ENCODE measurements around the gene STK32B. TPM values are rescaled to one million over a fixed set of nuclear protein-coding genes. Genes with fewer than 3 reads are reported as not detected.

Gene STK32B
- total and polyA plus RNA-seq, 9 donors: 0.35 to 3.0 (median 1.2) TPM

DNA sequence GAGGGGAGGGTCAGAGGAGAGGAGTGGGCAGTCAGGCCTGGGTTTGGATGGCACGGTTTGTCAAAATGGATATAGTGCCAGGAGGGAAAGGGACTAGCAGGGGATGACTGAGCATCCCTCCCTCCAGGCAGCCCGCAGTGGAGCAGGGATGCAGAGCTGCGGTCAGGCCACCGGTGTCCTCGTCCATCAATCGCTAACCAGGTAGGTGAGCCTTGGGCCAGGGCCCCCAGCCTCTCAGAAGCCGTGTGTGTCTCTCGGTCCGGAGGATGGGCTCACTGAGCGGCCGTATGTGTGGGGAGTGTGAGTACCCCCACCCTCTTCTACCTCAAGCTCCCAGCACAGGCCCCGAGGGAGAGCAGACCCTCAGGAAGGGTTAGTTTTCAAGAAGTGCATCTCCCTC, 31.5 kb upstream of the STK32B start:
- no peak overlapping the region for H3K27ac ChIP-seq
- DNase-seq: no peak
- TF ChIP-seq POLR2A (IDR thresholded peaks at IDR 0.05): no peak
- TF ChIP-seq, protein P1, sequence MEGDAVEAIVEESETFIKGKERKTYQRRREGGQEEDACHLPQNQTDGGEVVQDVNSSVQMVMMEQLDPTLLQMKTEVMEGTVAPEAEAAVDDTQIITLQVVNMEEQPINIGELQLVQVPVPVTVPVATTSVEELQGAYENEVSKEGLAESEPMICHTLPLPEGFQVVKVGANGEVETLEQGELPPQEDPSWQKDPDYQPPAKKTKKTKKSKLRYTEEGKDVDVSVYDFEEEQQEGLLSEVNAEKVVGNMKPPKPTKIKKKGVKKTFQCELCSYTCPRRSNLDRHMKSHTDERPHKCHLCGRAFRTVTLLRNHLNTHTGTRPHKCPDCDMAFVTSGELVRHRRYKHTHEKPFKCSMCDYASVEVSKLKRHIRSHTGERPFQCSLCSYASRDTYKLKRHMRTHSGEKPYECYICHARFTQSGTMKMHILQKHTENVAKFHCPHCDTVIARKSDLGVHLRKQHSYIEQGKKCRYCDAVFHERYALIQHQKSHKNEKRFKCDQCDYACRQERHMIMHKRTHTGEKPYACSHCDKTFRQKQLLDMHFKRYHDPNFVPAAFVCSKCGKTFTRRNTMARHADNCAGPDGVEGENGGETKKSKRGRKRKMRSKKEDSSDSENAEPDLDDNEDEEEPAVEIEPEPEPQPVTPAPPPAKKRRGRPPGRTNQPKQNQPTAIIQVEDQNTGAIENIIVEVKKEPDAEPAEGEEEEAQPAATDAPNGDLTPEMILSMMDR (IDR thresholded peaks at IDR 0.05): no peak
- no peak for TF ChIP-seq EP300 (IDR thresholded peaks at IDR 0.05)
- 79 to 85% (median 82%) methylated on average over 11 to 12 of the region's 12 CpGs for WGBS, 3 donors
- intact Hi-C loops (cut with DNase I): no loop called here
- peaks cover 5% of the 10 kb centered on the region for H3K4me1 ChIP-seq (ENCODE audit: insufficient read depth)
- H3K4me3 ChIP-seq: no peak overlapping the region
- H3K36me3 ChIP-seq: no peaks in the 10 kb centered on the region
- H3K27me3 ChIP-seq: no peaks in the 10 kb centered on the region
- no peaks in the 10 kb centered on the region for H3K9me3 ChIP-seq

DNA sequence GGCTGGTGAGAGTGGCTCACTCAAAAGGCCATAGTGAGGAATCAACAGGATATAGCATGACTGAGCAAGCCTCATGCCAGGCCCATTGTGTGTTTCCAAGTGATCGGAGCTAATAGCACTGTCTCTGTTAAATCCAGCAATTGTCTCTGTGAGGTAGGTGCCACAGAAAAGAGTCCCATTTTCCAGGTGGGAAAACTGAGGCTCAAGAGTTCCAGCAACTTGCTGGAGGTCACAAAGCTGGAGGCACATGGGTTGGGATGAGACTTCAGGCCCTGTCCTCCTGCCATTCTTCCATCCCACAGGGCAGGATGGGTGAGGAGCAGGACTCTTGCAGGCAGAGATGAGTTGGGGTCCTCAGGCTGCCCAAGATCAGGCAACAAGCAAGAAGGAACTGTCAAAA, 30.9 kb upstream of the STK32B start:
- Histone ChIP-seq H3K4me1 (ENCODE audit: insufficient read depth) (peaks cover 5% of the 10 kb centered on the region), H3K27me3 (no peaks in the 10 kb centered on the region), H3K36me3 (no peaks in the 10 kb centered on the region), H3K27ac (no peak overlapping the region), H3K9me3 (no peaks in the 10 kb centered on the region), H3K4me3 (no peak overlapping the region)
- intact Hi-C loops (cut with DNase I): no loop called here
- TF ChIP-seq POLR2A (IDR thresholded peaks at IDR 0.05): no peak
- TF ChIP-seq, protein P1 (IDR thresholded peaks at IDR 0.05): no peak
- TF ChIP-seq EP300 (IDR thresholded peaks at IDR 0.05): no peak
- no peak for DNase-seq
- WGBS, 3 donors: 85 to 93% (median 86%) methylated on average over 1 of the region's 1 CpG

DNA sequence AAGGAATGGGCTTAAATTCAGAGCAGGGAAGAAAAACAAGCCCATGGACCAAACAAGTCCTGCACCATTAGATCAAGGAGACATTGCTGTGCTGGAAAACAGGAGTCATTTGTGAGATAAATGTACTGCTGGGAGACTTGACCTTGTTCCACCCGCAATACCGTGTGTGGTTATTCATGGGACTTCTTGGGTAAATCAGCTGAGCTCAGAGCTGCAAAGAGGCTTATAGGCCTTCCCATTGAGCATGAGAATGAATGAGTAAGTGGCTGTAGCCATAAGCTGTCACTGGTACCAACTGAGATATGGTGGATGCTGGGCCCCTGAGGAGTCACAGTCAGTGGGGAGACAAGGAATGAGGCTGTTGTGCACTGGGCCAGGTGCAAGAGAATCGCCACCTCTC, 29.7 kb upstream of the STK32B start:
- no peaks in the 10 kb centered on the region for H3K27me3 ChIP-seq
- H3K9me3 ChIP-seq: no peaks in the 10 kb centered on the region
- WGBS, 3 donors: 60 to 63% (median 60%) methylated on average over 3 of the region's 3 CpGs
- H3K27ac ChIP-seq: no peak overlapping the region
- H3K36me3 ChIP-seq: no peaks in the 10 kb centered on the region
- TF ChIP-seq POLR2A (IDR thresholded peaks at IDR 0.05) (no peak), EP300 (IDR thresholded peaks at IDR 0.05) (no peak)
- TF ChIP-seq, protein P1 (IDR thresholded peaks at IDR 0.05): no peak
- H3K4me1 ChIP-seq (ENCODE audit: insufficient read depth): peaks cover 5% of the 10 kb centered on the region
- intact Hi-C loops (cut with DNase I): no loop called here
- H3K4me3 ChIP-seq: no peak overlapping the region
- DNase-seq: no peak

DNA sequence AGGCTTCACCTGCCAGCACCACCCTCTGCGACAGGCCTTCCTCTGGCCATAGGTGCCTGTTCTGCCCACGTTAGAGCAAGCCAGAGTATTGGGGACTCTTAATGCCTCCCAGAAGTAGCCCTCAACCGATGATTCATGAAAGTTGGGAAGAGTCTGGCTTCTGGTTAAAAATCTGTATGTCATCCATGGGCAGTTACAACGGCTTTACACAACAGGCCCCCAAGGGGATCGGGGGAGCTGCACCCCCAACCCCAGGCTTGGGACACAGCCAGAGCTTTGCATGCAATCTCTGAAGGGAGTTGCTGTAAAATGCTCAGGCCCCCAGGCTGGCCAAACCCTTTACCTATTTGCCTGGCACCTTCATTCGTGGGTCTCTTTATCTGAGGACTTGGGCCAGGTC, 26.6 kb upstream of the STK32B start:
- no peak for DNase-seq
- Histone ChIP-seq H3K27me3 (no peaks in the 10 kb centered on the region), H3K4me3 (no peak overlapping the region), H3K4me1 (ENCODE audit: insufficient read depth) (no peaks in the 10 kb centered on the region), H3K36me3 (no peaks in the 10 kb centered on the region), H3K9me3 (no peaks in the 10 kb centered on the region), H3K27ac (no peak overlapping the region)
- 65 to 77% (median 70%) methylated on average over 5 to 6 of the region's 6 CpGs for WGBS, 3 donors
- intact Hi-C loops (cut with DNase I): no loop called here
- TF ChIP-seq, protein P1 (IDR thresholded peaks at IDR 0.05): no peak
- TF ChIP-seq POLR2A (IDR thresholded peaks at IDR 0.05) (no peak), EP300 (IDR thresholded peaks at IDR 0.05) (no peak)

DNA sequence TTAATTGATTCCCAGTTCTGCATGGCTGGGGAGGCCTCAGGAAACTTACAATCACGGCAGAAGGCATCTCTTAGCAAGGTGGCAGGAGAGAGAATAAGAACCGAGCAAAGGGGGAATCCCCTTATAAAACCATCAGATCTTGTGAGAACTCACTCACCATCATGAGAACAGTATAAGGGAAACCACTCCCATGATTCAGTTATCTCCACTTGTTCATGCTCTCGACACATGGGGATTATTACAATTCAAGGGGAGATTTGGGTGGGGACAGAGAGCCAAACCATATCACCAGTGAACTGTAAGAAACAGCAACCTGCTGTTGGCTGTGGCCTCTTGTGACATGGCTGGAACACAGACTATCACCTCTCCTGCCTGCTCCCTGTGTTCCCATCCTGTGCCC, 24.9 kb upstream of the STK32B start:
- Histone ChIP-seq H3K4me1 (ENCODE audit: insufficient read depth) (no peaks in the 10 kb centered on the region), H3K27ac (no peak overlapping the region), H3K27me3 (no peaks in the 10 kb centered on the region), H3K36me3 (no peaks in the 10 kb centered on the region), H3K9me3 (no peaks in the 10 kb centered on the region), H3K4me3 (no peak overlapping the region)
- intact Hi-C loops (cut with DNase I): no loop called here
- 92 to 94% (median 93%) methylated on average over 3 of the region's 3 CpGs for WGBS, 3 donors
- TF ChIP-seq, protein P1 (IDR thresholded peaks at IDR 0.05): no peak
- TF ChIP-seq POLR2A (IDR thresholded peaks at IDR 0.05): no peak
- no peak for TF ChIP-seq EP300 (IDR thresholded peaks at IDR 0.05)
- no peak for DNase-seq
